GM21619 (cell line): ENCODE data around the gene ATP6V1E1.

Source experiments
- ATAC-seq: cut with Tn5 transposase; IDR thresholded peaks from one replicate; pipeline ENCODE4 v1.9.1; 2021; ENCODE audit not compliant: unreplicated experiment

Gene ATP6V1E1

DNA sequence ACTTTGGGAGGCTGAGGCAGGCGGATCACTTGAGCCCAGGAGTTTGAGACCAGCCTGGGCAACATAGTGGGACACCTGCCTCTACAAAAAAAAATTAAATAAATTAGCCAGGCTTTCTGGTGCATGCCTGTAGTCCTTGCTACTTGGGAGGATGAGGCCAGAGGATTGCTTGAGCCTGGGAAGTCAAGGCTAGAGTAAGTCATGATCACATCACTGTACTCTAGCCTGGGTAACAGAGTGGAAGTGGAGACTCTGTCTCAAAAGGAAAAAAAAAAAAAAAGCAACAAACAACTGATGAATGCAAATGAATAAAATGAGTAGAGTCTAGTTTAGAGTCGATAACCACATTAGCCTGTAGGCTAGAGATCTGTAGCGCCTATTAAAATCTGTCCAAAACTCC is 6.1 kb upstream of the ATP6V1E1 start:
- ATAC-seq: no peak

- ATAC-seq: no peak
These were observed 5.4 kb upstream of the ATP6V1E1 start for GRCh38 chr22:17633998-17634323.

- ATAC-seq: no peak
These were observed 4.9 kb upstream of the ATP6V1E1 start for GRCh38 chr22:17633217-17633997.

DNA sequence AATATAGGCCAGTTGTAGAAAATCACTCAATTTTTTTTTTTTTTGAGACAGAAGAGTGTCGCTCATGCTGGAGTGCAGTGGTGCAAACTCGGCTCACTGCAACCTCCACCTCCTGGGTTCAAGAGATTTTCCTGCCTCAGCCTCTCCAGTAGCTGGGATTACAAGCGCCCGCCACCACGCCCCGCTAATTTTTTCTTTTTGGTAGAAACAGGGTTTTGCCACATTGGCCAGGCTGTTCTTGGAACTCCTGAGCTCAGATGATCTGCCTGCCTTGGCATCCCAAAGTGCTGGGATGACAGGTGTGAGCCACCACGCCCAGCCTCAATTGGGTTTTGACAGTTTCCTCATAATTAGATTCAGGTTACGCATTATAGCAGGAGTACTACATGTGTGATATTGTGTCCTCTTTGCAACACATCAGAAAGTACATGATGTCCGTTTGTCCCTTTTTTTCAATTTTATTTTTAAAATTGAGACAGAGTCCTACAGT is 2.6 kb upstream of the ATP6V1E1 start:
- no peak for ATAC-seq

DNA sequence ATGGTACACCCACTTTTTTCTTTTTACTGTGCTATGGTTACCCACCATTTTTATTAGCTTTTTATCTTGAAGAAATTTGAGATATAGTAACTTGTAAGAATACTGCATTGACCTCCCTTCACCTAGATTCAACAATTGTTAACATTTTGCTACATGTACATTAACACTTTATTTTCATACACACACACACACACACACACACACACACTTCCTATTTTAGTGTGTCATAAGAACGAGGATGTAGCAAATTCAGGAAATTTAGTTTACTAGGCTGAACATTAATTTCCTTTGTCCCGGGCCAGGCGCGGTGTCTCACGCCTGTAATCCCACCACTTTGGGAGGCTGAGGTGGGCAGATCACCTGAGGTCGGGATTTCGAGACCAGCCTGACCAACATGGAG is 1.1 kb upstream of the ATP6V1E1 start:
- no peak for ATAC-seq

- no peak for ATAC-seq
These were observed 582 bp upstream of the ATP6V1E1 start for GRCh38 chr22:17629173-17629489.

DNA sequence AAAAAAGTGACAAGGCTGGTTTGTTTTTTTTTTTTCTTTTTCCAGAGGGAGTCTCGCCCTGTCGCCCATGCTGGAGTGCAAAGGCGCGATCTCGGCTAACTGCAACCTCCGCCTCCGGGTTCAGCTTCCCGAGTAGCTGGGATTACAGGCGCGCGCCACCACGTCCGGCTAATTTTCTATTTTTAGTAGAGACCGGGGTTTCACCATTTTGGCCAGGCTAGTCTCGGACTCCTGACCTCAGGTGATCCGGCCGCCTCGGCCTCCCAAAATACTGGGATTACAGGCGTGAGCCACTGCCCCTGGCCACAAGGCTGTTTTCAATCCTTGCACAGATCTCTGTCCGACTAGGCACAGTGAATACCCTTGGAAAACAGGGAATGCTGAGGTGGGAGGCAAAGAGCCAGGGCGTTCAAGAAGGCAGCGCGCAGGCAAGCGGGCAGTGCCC is 566 bp downstream of the ATP6V1E1 start:
- ATAC-seq: no peak

DNA sequence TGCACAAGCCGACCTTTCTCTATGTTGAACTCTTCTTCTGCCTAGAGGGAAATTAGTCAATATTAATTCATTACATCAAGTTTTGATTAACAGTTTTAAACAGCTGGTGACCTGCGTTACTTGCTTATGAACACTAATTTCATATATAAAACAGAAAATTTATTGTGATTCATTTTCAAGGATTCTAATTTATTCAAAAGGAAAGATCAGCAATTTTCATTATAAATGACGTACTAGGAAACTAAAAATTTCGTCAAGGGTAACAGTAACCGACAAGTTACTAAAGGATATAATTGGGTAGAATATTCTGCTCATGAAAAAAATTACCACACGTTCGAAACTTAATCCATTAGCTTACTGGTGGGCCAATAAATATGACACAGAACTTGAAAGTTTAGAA is 15.3 kb downstream of the ATP6V1E1 start:
- ATAC-seq: no peak

DNA sequence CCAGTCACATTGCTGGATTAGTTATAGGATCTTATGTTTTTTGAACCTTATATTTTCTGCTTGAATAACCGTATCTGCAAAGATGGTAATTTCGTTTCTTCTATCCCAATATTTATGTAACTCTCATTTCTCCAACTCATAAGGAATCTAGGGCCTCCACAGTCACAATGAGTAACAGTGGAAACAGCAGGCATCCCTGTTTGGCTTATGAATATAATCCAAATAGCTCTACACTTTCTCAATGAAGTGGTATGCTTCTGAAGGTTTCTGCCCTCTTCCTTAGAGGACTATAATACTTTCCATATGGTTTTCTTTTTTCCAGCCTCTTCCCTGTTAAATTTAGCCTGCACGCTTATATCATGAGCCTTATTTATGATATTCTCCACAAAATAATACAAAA is 16.5 kb downstream of the ATP6V1E1 start:
- no peak for ATAC-seq

DNA sequence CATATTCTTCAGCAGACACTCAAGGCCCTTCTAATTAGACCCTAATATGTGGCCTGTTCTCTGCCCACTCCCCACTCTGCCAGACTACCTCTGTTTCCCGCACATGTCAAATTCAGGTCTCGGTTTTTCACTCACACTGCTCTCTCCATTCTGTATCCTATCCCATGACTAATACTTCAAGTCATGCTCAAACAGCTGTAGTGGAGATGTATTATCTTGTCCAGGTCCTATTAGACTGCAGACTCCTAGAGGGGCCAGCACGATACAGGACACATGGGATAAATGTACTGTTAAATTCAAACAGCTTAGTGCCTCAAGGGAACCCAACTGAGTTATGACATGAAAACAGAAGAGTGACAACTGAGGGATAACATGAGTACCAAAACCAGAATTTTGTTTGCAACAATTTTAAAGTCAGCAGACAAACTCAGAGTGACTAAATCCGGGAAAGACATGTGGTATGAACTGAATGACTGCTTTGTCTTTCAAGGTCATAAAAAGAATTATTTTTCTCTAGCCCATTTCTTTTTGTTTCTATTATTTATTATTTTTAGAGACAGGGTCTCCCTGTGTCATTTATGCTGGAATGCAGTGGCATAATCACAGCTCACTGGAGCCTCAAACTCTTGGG is 20.5 kb downstream of the ATP6V1E1 start:
- no peak for ATAC-seq

GRCh38 chr22:17606496-17606895 is 22.1 kb downstream of the ATP6V1E1 start:
- ATAC-seq: no peak

- no peak for ATAC-seq
These were observed 24.9 kb downstream of the ATP6V1E1 start for GRCh38 chr22:17603668-17604067.

DNA sequence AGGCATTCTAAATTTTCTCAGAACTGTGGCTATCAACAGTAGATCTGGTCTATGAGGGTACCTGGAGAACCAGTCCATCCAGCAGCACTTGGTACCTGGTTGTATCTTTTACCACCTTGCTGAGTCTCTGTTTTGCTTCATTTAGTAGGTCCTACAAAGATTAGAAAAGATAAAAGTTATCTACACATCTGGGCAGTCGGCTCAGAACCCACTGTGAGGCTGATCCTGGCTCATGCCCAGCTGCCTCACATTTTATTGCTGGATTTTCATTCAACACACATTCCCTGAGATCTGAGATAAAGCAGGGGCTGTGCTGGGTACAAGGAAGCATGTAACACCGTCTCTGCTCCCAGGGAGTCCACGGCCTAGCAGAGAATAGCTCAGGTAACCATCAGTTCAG is 27.5 kb downstream of the ATP6V1E1 start:
- ATAC-seq: no peak

- ATAC-seq: no peak
These were observed 30.2 kb downstream of the ATP6V1E1 start for GRCh38 chr22:17598318-17598717.

DNA sequence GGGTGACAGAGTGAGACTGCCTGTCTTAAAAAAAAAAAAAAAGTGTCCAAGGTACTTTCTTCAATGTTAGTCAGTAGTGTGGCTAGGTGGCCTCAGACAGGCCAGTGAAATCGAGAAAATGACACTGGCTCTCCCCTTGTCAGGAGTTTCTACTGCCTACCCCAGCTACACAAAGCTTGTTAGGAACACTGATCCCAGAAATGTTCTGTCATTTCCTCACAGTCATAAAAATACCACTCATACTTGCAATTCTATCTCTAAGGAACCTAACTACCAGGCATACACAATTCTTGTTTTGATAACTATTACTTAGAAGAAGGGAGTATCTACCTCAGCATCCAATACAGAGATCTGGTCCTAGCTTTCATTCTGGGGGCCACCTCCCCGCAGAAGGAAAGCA is 31.3 kb downstream of the ATP6V1E1 start:
- no peak for ATAC-seq

- no peak for ATAC-seq
These were observed 32.3 kb downstream of the ATP6V1E1 start for GRCh38 chr22:17596226-17596625.

DNA sequence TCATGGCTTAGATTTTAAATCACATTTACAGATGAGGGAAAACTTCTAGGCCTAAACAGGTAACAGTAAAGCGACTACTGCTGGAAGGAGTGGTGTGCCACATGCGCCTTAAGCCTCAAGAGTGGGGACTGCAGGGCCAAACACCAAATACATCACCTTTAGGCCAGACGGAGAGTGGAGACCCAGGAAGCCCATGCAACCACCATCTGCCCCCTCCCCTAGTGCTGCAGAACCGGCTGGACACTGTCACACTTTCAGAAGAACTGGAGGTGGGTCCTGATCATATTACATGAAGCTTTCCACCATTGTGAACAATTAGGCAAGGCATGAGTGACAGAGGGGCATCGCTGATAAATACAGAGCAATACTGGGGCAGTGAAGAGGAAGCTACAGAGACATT is 36.3 kb downstream of the ATP6V1E1 start:
- no peak for ATAC-seq

GRCh38 chr22:17590586-17590985 is 38.0 kb downstream of the ATP6V1E1 start:
- ATAC-seq: no peak

DNA sequence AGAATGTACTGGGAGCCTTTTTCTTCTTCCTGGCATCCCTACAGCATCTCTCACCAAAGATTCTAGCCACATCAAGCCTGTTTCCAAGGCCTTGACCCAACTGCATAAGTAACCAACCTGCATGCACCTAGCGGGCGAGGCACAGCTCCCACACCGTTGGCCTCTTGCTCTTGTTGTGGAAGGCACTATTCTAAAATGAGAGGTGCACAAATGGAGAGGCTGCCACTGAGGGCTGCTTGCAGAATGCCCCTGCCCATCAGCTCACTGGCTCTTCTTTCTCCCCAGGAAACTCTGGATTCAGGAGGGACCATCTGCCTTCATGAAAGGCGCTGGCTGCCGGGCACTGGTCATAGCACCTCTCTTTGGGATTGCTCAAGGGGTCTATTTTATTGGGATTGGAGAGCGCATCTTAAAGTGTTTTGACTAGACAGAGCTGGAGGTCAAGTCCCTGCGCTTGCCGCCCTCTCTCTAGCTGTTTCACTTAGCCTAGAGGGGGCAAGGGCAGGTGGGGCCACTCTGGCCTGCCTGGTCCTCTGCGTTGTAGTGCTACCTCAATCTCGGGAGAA is 38.7 kb downstream of the ATP6V1E1 start:
- no peak for ATAC-seq

- no peak for ATAC-seq
These were observed 39.9 kb downstream of the ATP6V1E1 start for GRCh38 chr22:17588606-17589005.

- ATAC-seq: no peak
These were observed 40.9 kb downstream of the ATP6V1E1 start for GRCh38 chr22:17587629-17588028.

DNA sequence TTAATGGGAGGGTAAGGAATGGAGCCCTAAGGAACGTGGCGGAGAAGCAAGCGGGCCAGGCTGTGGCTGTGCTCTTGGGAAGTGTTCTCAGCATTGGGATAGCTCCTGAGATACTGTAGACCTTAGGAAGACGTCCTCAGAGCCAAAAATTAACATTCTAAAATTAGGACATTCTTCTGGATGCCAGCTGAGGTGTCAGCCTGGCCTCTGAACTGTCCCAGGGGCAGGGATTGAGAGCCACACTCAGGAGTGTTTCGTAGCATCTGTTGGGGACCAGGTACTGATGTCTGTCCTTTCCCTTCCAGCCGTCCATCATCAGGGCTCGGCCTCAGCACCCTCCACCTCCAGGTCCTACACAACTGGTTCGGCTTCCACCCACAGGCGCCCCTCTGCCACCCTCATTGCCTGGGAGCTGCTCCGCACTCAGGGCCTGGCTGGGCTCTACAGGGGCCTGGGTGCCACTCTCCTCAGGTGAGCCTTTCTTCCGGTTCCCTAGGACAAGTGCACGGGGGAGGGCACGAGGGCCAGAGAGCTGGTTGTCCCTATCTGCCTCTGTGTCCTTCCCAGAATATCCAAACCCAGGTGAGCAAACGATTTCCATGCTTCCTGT is 41.6 kb downstream of the ATP6V1E1 start:
- no peak for ATAC-seq
